ENCODE measurements around the gene PQBP1.

- TF ChIP-seq CTCF (IDR thresholded peaks at IDR 0.05; ENCODE audit: poor library complexity), result no peak
- no peak for TF ChIP-seq EZH2 (IDR thresholded peaks at IDR 0.05; ENCODE audit: borderline replicate concordance)
Measured at GRCh38 chrX:48904626-48905025, 6.9 kb downstream of the PQBP1 start.
